Mucosa of rectum (tissue), 2 donors: ENCODE data around the gene BTBD9.

Experiments used
- H3K27ac ChIP-seq, 2 donors: one replicate each; pipeline ENCODE4 v1.7.0; 2013; ENCODE audit warnings: inconsistent platforms in 2 of 2, low read depth in 2 of 2, low read length in 2 of 2
- H3K27me3 ChIP-seq, 2 donors: one replicate each; pipeline ENCODE4 v1.7.0; 2013; ENCODE audit warnings: low read length in 2 of 2; ENCODE audit not compliant: control insufficient read depth in 2 of 2, insufficient read depth in 2 of 2
- H3K36me3 ChIP-seq, 2 donors: one replicate each; pipeline ENCODE4 v1.7.0; 2013; ENCODE audit warnings: low read length in 2 of 2; ENCODE audit not compliant: control insufficient read depth in 2 of 2, insufficient read depth in 2 of 2
- H3K4me1 ChIP-seq, 2 donors: one replicate each; pipeline ENCODE4 v1.7.0; 2013; ENCODE audit warnings: low read length in 2 of 2, mild to moderate bottlenecking in 1 of 2; ENCODE audit not compliant: control insufficient read depth in 2 of 2, insufficient read depth in 2 of 2
- H3K4me3 ChIP-seq, 2 donors: one replicate each; pipeline ENCODE4 v1.7.0; 2013; ENCODE audit warnings: low read length in 2 of 2
- H3K9ac ChIP-seq, 2 donors: one replicate each; pipeline ENCODE4 v1.7.0; 2013; ENCODE audit warnings: low read length in 2 of 2, low read depth in 1 of 2, mild to moderate bottlenecking in 1 of 2
- H3K9me3 ChIP-seq, 2 donors: one replicate each; pipeline ENCODE4 v1.7.0; 2013; ENCODE audit warnings: low read length in 2 of 2; ENCODE audit not compliant: control insufficient read depth in 2 of 2
- donor health status: healthy.
- donor health status: Normal muscosa, but diverticular disease.

Gene BTBD9

DNA sequence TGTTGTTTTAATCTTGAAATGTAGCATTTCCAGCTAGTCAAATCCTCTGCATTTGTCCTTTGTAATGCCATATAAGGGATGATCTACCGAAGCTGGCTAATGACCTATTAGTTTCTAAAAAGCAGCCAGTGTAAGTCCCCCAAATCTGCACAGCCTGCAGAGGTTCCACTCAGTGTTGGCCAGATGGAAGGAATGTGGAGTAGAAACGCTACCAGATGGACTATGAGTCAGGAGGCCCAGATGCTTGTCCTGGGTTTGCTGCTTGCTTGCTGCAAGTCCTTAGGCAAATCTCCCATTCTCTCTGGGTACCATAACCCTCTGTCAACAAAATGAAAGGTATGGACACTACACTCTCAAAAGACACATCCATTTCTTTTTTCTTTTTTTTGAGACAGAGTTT, 149.8 kb downstream of the BTBD9 start:
- Histone ChIP-seq H3K9me3 (no peaks in the 10 kb centered on the region), H3K27me3 (no peaks in the 10 kb centered on the region), H3K36me3 (no peaks in the 10 kb centered on the region), H3K9ac (no peak overlapping the region), H3K27ac (no peak overlapping the region), H3K4me1 (no peaks in the 10 kb centered on the region), H3K4me3 (no peak overlapping the region)

DNA sequence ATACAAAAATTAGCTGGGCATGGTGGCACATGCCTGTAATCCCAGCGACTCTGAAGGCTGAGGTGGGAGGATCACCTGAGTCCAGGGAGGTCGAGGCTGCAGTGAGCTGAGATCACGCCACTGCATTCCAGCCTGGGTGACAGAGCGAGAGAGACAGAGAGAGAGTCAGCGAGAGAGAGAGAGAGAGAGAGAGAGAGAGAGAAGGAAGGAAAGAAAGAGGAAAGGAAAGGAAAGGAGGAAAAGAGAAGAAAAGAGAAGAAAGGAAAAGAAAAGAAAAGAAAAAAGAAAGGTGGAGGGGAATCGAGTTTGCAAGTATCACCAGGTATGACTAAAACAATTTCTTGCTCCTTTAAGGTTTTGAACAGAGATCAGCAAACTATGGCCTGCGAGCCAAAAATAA, 152.3 kb downstream of the BTBD9 start:
- H3K9ac ChIP-seq = no peak overlapping the region
- no peak overlapping the region for H3K27ac ChIP-seq
- no peak overlapping the region for H3K4me3 ChIP-seq
- H3K9me3 ChIP-seq = no peaks in the 10 kb centered on the region
- no peaks in the 10 kb centered on the region for H3K27me3 ChIP-seq
- H3K4me1 ChIP-seq = no peaks in the 10 kb centered on the region
- H3K36me3 ChIP-seq = no peaks in the 10 kb centered on the region

DNA sequence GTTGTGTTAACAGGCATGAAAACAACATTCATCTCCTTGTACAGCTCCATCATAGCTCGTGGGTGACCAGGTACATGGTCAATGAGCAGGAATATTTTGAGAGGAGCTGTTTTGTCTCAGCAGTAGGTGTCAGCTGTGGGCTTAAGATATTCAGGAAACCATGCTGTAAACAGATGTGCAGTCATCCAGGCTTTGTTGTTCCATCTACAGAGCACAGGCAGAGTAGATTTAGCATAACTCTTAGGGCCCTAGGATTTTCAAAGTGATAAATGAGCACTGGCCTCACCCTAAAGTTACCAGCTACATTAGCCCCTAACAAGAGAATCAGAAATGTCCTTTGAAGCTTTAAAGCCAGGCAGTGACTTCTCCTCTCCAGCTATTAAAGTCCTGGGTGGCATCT, 154.2 kb downstream of the BTBD9 start:
- Histone ChIP-seq H3K9me3 (no peaks in the 10 kb centered on the region), H3K36me3 (no peaks in the 10 kb centered on the region), H3K4me3 (no peak overlapping the region), H3K27me3 (no peaks in the 10 kb centered on the region), H3K27ac (no peak overlapping the region), H3K4me1 (no peaks in the 10 kb centered on the region), H3K9ac (no peak overlapping the region)

DNA sequence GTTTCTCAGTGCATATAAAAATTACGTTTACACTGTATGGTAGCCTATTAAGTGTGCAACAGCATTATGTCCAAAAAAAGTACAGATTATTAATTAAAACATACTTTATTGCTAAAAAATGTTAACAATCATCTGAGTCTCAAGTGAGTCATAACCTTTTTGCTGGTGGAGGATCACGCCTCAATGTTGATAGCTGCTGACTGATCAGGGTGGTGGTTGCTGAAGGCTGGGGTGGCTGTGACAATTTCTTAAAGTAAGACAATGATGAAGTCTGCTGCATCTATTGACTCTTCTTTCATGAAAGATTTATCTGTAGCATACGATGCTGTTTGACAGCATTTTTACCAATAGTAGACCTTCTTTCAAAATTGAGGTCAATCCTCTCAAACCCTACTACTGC, 155.1 kb downstream of the BTBD9 start:
- H3K9me3 ChIP-seq = no peaks in the 10 kb centered on the region
- no peak overlapping the region for H3K27ac ChIP-seq
- no peaks in the 10 kb centered on the region for H3K27me3 ChIP-seq

DNA sequence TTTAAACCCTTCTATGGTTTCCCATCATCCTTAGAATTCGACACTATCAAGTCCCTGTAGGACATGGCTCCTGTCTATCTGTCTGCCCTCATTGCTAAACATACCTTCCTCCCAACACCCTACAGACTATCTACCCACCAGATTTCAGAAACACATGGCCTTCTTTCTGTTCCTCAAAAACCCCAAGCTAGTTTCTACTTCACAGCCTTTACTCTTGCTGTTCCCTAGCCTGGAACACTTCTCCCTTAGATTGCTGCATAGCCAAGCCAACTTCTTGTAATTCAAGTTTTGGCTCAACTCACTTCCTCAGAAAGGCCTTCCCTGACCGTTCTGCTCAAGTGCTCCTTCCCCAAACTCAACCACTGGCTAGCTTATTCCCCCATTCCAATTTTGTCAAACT, 156.2 kb downstream of the BTBD9 start:
- Histone ChIP-seq H3K9me3 (no peaks in the 10 kb centered on the region), H3K27ac (no peak overlapping the region), H3K4me3 (no peak overlapping the region), H3K4me1 (no peaks in the 10 kb centered on the region), H3K9ac (no peak overlapping the region), H3K27me3 (no peaks in the 10 kb centered on the region), H3K36me3 (no peaks in the 10 kb centered on the region)

More for the DNA sequence above, 155.1 kb downstream of the BTBD9 start:
- Histone ChIP-seq H3K9ac (no peak overlapping the region), H3K4me3 (no peak overlapping the region), H3K4me1 (no peaks in the 10 kb centered on the region), H3K36me3 (no peaks in the 10 kb centered on the region)

DNA sequence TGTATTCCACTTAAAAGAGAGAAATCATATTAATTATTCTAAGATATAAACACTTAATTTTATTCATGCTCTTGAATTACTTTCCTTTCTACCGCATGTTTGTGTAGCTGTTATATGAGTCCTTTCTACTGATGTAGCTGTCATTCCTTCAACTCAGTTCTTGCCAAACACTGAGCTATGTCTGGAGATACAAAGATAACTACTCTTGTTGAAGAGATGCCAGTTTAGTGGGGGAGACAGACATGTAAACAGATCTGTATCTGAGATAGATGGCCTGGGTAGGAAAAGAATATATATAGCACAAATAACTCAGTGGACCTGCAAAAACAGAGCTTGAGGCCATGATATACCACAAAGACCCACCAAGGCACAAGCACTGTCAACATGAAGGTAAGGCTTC, 157.3 kb downstream of the BTBD9 start:
- H3K9me3 ChIP-seq = no peaks in the 10 kb centered on the region
- H3K27me3 ChIP-seq = no peaks in the 10 kb centered on the region
- no peaks in the 10 kb centered on the region for H3K36me3 ChIP-seq
- no peak overlapping the region for H3K27ac ChIP-seq
- no peak overlapping the region for H3K9ac ChIP-seq
- no peaks in the 10 kb centered on the region for H3K4me1 ChIP-seq
- no peak overlapping the region for H3K4me3 ChIP-seq

DNA sequence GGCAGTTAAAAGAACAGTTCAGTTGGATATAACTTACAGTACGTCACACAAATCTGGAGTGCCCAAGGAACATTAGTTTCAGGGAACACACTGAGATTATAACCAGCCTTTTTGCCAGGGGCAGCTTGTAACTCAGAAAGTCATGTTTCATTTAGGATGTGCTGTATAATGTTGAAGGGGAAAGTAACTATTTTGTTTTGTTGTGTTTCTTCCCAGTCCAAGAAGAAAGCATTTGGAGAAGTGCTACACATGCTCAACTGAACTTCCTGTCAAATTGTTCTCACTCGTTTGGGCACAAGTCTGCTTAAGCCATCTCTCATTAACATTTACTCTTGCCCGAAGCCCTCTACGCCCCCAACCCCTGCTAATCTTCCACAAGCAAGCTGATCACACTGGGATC, 157.9 kb downstream of the BTBD9 start:
- Histone ChIP-seq H3K27me3 (no peaks in the 10 kb centered on the region), H3K4me1 (no peaks in the 10 kb centered on the region), H3K27ac (no peak overlapping the region), H3K9ac (no peak overlapping the region), H3K36me3 (no peaks in the 10 kb centered on the region), H3K9me3 (no peaks in the 10 kb centered on the region), H3K4me3 (no peak overlapping the region)

DNA sequence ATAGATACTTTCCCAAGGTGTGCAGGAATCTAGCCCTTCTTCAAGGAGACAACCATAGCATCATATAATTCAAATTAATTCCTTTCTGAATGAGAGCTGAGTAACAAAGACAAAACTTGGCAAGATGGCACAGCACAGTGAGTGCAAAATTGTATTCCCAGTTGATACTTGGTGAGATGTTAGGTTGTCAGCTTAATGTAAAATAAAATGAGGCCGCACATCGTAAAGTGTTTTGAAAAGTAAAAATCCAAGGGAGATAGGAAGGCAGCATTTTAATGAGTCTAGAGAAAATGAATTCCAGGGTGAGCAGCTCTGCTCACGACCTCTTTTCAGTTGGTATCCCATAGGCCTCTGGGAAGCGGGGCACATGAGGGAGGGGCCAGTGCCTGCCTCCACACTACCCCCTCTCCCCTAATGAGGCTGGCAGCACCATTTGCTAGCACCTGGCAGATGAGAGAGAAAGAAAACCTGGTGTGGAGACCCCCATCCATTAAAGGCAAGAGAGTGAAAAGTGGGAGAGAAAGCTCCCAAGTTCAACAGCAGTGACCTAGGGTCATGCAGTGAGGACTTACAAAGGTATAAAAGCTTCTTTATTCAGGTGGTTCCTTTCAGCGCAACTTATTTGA, 158.4 kb downstream of the BTBD9 start:
- no peaks in the 10 kb centered on the region for H3K9me3 ChIP-seq
- H3K9ac ChIP-seq = no peak overlapping the region
- no peak overlapping the region for H3K4me3 ChIP-seq
- H3K27me3 ChIP-seq = no peaks in the 10 kb centered on the region
- no peaks in the 10 kb centered on the region for H3K36me3 ChIP-seq
- no peak overlapping the region for H3K27ac ChIP-seq
- no peaks in the 10 kb centered on the region for H3K4me1 ChIP-seq

DNA sequence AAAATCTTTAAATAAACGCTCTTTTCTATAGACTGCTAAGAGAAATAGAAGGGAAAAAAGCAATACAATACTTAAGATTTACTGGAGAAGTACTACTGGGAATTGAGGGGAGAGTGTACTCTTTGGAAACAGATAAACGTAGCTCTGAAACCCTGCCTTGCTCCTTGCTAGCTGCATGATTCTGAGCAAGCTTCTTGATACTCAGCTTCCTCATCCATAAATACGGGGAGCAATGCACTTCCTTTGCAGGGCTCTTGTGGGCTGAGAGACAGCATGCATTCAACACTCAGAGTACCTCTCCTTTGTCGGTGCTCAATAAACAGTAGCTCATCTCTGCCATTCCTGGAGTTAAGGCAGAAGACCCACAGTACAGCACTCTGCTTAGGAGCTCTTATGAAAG, 159.7 kb downstream of the BTBD9 start:
- Histone ChIP-seq H3K9me3 (no peaks in the 10 kb centered on the region), H3K27ac (no peak overlapping the region), H3K36me3 (no peaks in the 10 kb centered on the region), H3K9ac (no peak overlapping the region), H3K27me3 (no peaks in the 10 kb centered on the region), H3K4me1 (no peaks in the 10 kb centered on the region), H3K4me3 (no peak overlapping the region)

DNA sequence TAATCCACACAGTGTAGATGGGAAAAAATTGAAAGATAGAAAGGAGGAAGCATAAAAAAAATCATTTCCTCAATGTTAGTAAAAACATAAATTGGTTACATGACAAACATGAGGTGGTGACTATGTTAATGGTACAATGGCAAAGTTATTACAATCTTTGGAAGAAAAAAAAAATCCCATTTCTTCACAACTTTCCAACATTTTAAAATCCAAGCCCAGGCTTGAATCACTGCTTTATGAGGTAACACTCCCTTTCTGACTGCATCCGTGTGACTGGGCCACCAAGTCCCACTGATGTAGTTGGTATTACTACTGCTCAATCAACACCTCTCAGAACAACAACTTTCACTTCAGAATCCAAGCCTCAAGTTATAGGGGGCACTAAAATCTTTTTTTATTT, 160.4 kb downstream of the BTBD9 start:
- H3K27me3 ChIP-seq = no peaks in the 10 kb centered on the region

More for the DNA sequence above, 160.4 kb downstream of the BTBD9 start:
- Histone ChIP-seq H3K9ac (no peak overlapping the region), H3K9me3 (no peaks in the 10 kb centered on the region), H3K27ac (no peak overlapping the region), H3K4me3 (no peak overlapping the region), H3K36me3 (no peaks in the 10 kb centered on the region), H3K4me1 (no peaks in the 10 kb centered on the region)
